ENCODE measurements around the gene CD302.
A peak's percentile ranks its signal among the peaks of the same experiment; 100 is the strongest.
"Not testable (repeated sequence)": the region's sequence is repeated elsewhere in the genome, so short reads cannot be mapped to it uniquely, and the experiment has no call there.

The CD302 gene

GRCh38 chr2:159748089-159748488 lies 49.9 kb downstream of the CD302 start:
- no peak for DNase-seq (ENCODE audit: low spot score)

GRCh38 chr2:159745237-159745636 lies 52.8 kb downstream of the CD302 start:
- not testable (repeated sequence) for DNase-seq (ENCODE audit: low spot score)

GRCh38 chr2:159744363-159744762 lies 53.6 kb downstream of the CD302 start:
- DNase-seq (ENCODE audit: low spot score): no peak

- no peak for DNase-seq (ENCODE audit: low spot score)
Observed at GRCh38 chr2:159742846-159743245, 55.2 kb downstream of the CD302 start.

- DNase-seq (ENCODE audit: low spot score): peak; percentile 12
Observed at GRCh38 chr2:159738509-159739390, 59.3 kb downstream of the CD302 start.

- DNase-seq (ENCODE audit: low spot score): no peak
Observed at GRCh38 chr2:159737917-159738296, 60.1 kb downstream of the CD302 start.

GRCh38 chr2:159737292-159737916 lies 60.6 kb downstream of the CD302 start:
- no peak for DNase-seq (ENCODE audit: low spot score)

GRCh38 chr2:159736048-159736447 lies 62.0 kb downstream of the CD302 start:
- DNase-seq (ENCODE audit: low spot score): no peak

- no peak for DNase-seq (ENCODE audit: low spot score)
Observed at GRCh38 chr2:159735648-159736047, 62.4 kb downstream of the CD302 start.

- no peak for DNase-seq (ENCODE audit: low spot score)
Observed at GRCh38 chr2:159728629-159729028, 69.4 kb downstream of the CD302 start.

- no peak for DNase-seq (ENCODE audit: low spot score)
Observed at GRCh38 chr2:159725713-159726112, 72.3 kb downstream of the CD302 start.

GRCh38 chr2:159724795-159725572 lies 73.0 kb downstream of the CD302 start:
- DNase-seq (ENCODE audit: low spot score): not testable (repeated sequence)

GRCh38 chr2:159722580-159722979 lies 75.4 kb downstream of the CD302 start:
- no peak for DNase-seq (ENCODE audit: low spot score)

GRCh38 chr2:159720676-159721075 lies 77.3 kb downstream of the CD302 start:
- no peak for DNase-seq (ENCODE audit: low spot score)

All from iPS-NIHi11 (cell line).